Neutrophil (primary cell): ENCODE measurements around the gene JAK2.

Source experiments
- H3K27ac ChIP-seq: fragments of 200-600 bp; sonication (generic); 2 replicates; pipeline ENCODE4 v1.5.1; 2016; ENCODE audit warnings: mild to moderate bottlenecking, moderate library complexity
- H3K27me3 ChIP-seq: fragments of 200-600 bp; sonication (generic); 2 replicates; pipeline ENCODE4 v1.6.0; 2016; ENCODE audit warnings: mild to moderate bottlenecking
- H3K36me3 ChIP-seq: fragments of 200-600 bp; sonication (generic); 2 replicates; pipeline ENCODE4 v1.5.1; 2017
- H3K4me1 ChIP-seq, 2 experiments: fragments of 200-600 bp in 1 of 2; sonication (generic) in 1 of 2; 1 replicate in 1 of 2; 2 replicates in 1 of 2; pipeline versions ENCODE4 v1.5.1 to v1.6.1; 2013 to 2016; ENCODE audit warnings: low read depth in 1 of 2, low read length in 1 of 2, mild to moderate bottlenecking in 1 of 2, moderate library complexity in 1 of 2; ENCODE audit not compliant: control insufficient read depth in 1 of 2, insufficient read depth in 1 of 2
- H3K4me3 ChIP-seq, 2 experiments: fragments of 200-600 bp in 1 of 2; sonication (generic) in 1 of 2; 1 replicate in 1 of 2; 2 replicates in 1 of 2; pipeline ENCODE4 v1.5.1; 2013 to 2016; ENCODE audit warnings: low read depth in 1 of 2, low read length in 1 of 2, mild to moderate bottlenecking in 1 of 2, moderate library complexity in 1 of 2
- H3K9me3 ChIP-seq: fragments of 200-600 bp; sonication (generic); 2 replicates; pipeline ENCODE4 v1.5.1; 2016
- TF ChIP-seq, protein P1 (sequence below): fragments of 200-600 bp; sonication (generic); IDR thresholded peaks from 2 replicates; pipeline ENCODE4 v1.5.1; 2016; ENCODE audit warnings: antibody characterized with exemption

The JAK2 gene

DNA sequence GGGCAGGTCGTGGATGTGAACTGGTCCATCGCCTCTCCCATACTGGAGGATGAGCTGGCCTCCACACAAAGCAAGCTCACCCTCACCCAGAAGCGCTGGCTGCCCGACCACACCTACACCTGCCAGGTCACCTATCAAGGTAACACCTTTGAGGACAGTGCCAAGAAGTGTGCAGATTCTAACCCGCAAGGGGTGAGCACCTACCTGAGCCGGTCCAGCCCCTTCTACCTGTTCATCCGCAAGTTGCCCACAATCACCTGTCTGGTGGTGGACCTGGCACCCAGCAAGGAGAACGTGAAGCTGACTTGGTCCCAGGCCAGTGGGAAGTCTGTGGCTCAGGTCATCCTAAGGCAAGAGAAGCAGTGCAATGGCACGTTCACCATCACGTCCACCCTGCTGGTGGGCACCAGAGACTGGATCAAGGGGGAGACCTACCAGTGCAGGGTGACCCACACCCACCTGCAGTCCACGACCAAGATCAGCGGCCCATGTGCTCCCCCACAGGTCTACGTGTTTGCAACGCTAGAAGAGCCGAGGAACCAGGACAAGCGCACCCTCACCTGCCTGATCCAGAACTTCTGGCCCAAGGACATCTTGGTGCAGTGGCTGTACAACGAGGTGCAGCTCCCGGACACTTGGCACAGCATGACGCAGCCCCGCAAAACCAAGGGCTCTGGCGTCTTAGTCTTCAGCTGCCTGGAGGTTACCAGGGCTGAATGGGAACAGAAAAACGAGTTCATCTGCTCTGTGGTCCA, 129.1 kb downstream of the JAK2 start:
- H3K9me3 ChIP-seq = no peaks in the 10 kb centered on the region
- no peaks in the 10 kb centered on the region for H3K27me3 ChIP-seq
- H3K4me3 ChIP-seq = no peak overlapping the region
- no peaks in the 10 kb centered on the region for H3K4me1 ChIP-seq
- H3K36me3 ChIP-seq = peaks cover 46% of the 10 kb centered on the region
- no peak overlapping the region for H3K27ac ChIP-seq
- TF ChIP-seq, protein P1, sequence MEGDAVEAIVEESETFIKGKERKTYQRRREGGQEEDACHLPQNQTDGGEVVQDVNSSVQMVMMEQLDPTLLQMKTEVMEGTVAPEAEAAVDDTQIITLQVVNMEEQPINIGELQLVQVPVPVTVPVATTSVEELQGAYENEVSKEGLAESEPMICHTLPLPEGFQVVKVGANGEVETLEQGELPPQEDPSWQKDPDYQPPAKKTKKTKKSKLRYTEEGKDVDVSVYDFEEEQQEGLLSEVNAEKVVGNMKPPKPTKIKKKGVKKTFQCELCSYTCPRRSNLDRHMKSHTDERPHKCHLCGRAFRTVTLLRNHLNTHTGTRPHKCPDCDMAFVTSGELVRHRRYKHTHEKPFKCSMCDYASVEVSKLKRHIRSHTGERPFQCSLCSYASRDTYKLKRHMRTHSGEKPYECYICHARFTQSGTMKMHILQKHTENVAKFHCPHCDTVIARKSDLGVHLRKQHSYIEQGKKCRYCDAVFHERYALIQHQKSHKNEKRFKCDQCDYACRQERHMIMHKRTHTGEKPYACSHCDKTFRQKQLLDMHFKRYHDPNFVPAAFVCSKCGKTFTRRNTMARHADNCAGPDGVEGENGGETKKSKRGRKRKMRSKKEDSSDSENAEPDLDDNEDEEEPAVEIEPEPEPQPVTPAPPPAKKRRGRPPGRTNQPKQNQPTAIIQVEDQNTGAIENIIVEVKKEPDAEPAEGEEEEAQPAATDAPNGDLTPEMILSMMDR = no peak

DNA sequence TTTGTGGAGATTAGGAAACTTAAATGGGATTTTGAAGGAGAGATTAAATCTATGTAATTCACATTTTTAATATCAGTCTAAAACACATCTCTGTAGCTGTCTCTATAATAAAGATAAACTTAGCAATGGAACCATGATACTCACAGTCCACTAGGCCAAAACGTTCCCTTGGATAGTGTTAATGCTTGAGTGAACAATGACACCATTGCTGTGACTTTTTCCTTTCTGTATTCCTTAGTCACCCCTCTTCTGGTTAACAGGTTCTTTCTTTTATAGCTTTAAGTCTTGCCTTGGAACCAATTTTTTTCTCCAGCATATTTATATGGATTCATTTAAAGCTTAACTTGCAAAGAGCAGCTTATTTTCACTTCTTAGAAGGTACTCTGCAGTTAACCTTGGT, 137.0 kb downstream of the JAK2 start:
- Histone ChIP-seq H3K36me3 (peaks cover 41% of the 10 kb centered on the region), H3K4me1 (no peaks in the 10 kb centered on the region), H3K27ac (no peak overlapping the region), H3K9me3 (no peaks in the 10 kb centered on the region), H3K27me3 (no peaks in the 10 kb centered on the region), H3K4me3 (no peak overlapping the region)
- TF ChIP-seq, protein P1 = no peak

DNA sequence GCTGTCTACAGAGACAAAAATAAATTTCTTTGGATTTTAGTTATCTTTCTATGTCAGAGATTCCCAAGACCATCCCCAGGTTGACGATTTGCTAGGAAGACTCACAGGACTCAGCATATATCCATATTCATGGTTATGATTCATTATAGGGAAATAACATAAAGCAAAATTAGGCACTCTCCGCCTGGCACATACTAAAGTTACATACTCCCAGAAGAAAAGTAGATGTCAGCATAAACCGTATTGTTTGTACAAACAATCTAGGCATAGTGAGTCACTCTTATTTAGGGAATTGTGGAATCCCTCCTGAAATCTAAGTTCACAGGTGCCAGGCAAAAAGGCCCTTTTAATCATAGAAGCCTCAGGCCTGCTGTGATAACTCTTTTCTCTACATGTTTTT, 137.4 kb downstream of the JAK2 start:
- Histone ChIP-seq H3K27me3 (no peaks in the 10 kb centered on the region), H3K9me3 (no peaks in the 10 kb centered on the region), H3K4me1 (no peaks in the 10 kb centered on the region), H3K4me3 (no peak overlapping the region), H3K27ac (no peak overlapping the region), H3K36me3 (peaks cover 43% of the 10 kb centered on the region)
- TF ChIP-seq, protein P1 = no peak

DNA sequence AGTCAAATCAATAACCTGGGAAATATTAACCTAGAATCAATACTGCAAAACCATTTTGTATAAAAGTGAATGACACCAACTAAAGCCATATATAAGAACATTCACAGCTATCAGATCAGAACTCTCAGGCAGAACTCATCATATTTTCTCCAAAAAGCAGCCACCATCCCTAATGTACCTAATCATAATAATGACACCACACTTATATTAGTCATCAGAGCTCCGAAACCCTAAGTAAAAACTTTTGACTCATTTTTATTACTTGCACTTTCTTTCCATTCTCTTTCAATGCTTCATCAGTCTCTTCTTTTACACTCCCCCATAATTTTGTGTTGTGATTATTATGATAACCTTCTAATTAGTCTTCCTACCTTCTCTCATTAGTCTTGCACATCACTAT, 155.1 kb downstream of the JAK2 start:
- H3K4me3 ChIP-seq = no peak overlapping the region
- H3K27me3 ChIP-seq = no peaks in the 10 kb centered on the region
- TF ChIP-seq, protein P1 = no peak
- no peaks in the 10 kb centered on the region for H3K9me3 ChIP-seq
- no peaks in the 10 kb centered on the region for H3K4me1 ChIP-seq
- no peak overlapping the region for H3K27ac ChIP-seq
- peaks cover 5% of the 10 kb centered on the region for H3K36me3 ChIP-seq

DNA sequence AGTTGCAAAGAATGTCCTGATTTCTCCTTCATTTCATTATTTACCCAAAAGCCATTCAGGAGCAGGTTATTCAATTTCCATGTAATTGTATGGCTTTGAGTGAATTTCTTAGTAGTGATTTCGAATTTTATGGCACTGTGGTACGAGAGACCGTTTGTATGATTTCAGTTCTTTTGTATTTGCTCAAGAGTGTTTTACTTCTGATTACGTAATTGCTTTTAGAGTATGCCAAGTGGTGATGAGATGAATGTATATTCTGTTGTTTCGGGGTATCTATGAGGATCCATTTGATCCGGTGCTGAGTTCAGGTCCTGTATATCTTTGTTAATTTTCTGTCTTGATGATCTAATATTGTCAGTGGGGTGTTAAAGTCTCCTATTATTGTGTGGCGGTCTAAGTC, 159.1 kb downstream of the JAK2 start:
- no peaks in the 10 kb centered on the region for H3K9me3 ChIP-seq
- no peaks in the 10 kb centered on the region for H3K4me1 ChIP-seq
- H3K36me3 ChIP-seq = peaks cover 27% of the 10 kb centered on the region
- H3K4me3 ChIP-seq = no peak overlapping the region
- no peaks in the 10 kb centered on the region for H3K27me3 ChIP-seq
- TF ChIP-seq, protein P1 = no peak
- no peak overlapping the region for H3K27ac ChIP-seq
